Stimulated activated CD8-positive, alpha-beta memory T cell treated with anti-CD3 and anti-CD28 coated beads, Interleukin-4, amount 100 ng/mL, for 1 hour (primary cell): ENCODE results near the gene CYP2D6.
"Not testable (repeated sequence)": the region's sequence is repeated elsewhere in the genome, so short reads cannot be mapped to it uniquely, and the experiment has no call there.

Source experiments
- DNase-seq, 2 donors: peaks; one replicate each; pipeline ENCODE4 v3.0.0-alpha.2; 2020; ENCODE audit warnings: low read depth in 2 of 2, low spot score in 1 of 2

CYP2D6 gene

DNA sequence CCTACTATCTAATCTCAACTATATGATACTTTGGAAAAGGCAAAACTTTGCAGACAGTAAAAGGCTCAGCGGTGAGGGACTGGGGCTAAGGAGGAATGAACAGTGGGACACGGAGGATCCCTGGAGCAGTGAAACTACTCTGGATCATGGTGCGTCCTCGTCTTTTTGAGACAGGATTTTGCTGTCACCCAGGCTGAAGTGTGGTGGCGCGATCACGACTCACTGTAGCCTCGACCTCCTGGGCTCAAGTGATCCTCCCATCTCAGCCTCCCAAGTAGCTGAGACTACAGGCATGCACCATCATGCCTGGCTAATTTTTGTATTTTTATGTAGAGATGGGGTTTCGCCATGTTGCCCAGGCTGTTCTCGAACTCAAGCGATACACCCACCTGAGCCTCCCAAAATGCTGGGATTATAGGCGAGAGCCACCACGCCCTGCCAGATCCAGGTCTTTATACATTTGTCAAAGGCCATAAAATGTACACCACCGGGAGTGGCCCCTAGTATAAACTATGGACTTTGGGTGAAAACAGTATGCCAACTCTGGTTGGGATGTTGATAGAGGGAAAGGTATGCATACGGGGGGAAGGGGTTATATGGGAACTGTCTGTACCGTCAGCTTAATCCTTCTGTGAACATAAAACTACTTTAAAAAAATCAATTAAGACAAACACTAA is 28.0 kb upstream of the CYP2D6 start:
- no peak for DNase-seq

DNA sequence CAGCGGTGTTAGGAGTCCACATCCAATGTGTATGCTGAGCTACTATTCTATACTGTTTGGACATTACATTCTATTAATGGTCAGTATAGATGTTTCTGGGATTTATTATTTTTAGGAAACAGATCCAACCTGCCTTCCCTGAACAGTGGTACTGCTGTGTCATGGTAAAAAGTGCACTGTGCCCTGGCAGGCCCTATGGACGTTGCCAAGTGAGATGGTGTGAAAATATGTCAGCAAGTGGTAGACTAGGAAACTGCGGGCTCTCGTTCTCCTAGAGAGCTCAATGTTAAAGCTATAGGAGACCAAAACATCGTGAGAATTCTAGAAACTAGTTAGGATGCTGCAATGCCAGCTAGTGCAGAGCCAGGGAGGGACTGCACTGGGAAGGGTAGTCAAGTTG is 26.0 kb upstream of the CYP2D6 start:
- no peak for DNase-seq

DNA sequence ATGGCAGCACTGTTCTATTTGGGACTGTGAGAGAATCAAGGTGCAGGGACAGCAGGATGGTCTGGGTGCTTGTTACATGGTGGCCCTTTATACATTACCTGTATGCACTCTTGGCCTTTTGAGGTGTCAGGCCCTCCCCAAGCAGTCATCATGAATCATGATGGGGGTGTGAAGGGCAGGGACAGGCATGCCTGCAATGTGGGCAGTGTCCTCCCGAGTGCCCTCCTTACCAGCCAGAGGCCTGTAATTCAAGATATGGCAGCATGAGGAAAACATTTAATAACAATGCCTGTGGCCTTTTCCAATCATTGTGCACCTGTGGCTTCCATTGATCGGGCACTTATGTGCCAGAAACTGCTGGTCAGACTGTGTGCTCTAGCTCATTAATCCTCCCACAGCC is 25.5 kb upstream of the CYP2D6 start:
- DNase-seq = no peak

DNA sequence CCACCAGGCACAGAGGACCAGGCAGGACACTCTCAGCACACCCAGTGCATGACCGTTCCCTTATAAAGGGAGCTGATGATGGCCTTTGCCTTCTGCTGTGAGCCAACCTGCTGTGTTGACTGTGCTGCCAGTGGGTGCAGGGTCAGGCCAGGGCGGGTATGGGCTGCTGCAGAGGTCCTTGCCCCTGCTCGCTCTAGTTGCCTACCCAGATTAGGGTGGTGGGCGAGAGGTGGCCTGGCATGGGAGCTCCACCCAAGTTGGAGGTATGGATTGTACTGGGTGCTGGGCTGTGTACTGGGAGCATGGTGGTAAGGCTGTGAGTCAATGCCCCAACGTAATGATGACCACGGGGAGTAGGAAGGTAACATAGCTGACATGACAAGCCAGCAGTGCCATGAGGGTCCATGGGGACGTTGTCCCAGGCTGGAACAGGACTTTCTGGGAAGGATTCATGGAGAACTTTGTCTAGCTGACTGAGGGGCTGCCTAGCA is 24.5 kb upstream of the CYP2D6 start:
- no peak for DNase-seq

DNA sequence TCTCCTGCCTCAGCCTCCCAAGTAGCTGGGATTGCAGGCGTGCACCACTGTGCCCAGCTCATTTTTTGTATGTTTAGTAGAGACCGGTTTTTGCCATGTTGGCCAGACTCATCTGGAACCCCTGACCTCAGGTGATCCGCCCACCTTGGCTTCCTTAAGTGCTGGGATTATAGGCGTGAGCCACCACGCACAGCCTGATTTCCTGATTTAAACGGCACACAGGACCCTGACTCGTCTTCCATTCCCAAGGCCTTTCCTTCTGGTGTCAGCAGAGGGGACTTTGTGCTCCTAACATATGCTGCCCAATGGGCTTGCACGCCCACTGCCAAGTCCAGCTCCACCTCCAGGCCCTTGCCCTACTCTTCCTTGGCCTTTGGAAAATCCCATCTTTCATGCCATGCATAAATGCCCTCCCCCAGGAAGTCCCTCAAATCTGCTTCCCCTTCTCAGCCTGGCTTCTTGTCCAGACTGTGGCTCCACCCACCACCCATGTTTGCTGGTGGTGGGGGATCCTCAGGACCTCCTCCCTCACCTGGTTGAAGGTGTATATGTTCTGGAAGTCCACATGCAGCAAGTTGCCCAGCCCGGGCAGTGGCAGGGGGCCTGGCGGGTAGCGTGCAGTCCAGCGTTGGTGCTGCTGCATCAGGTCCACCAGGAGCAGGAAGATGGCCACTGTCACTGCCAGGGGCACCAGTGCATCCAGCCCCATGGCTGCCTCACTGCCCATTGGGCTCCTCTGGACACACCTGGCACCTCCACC is 23.9 kb upstream of the CYP2D6 start:
- no peak for DNase-seq

DNA sequence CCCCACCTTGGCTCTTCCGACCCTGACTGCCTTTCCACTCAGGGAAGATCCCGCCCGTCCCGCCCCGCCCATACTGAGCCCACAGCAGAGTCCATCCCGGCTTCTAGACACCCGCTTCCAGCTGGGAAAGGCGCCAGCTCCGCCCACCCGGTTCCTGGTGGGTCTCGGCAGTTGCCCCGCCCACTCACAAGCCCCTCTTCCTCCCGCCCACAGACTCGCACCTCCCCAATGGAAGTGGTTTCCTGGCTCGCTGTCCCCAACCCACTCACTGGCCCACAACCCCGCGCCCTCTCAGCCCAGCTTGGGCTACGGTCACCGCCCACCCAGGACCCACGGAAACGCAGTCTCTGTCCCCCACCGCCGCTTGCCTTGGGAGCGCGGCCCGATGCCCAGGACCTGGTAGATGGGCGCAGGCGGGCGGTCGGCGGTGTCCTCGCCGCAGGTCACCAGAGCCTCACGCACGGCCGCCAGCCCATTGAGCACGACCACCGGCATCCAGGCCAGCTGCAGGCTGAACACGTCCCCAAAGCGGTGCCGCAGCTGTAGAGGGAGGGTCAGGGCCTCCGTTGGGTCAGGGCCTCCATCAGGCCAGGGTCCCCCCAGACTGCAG is 22.2 kb upstream of the CYP2D6 start:
- DNase-seq = no peak

DNA sequence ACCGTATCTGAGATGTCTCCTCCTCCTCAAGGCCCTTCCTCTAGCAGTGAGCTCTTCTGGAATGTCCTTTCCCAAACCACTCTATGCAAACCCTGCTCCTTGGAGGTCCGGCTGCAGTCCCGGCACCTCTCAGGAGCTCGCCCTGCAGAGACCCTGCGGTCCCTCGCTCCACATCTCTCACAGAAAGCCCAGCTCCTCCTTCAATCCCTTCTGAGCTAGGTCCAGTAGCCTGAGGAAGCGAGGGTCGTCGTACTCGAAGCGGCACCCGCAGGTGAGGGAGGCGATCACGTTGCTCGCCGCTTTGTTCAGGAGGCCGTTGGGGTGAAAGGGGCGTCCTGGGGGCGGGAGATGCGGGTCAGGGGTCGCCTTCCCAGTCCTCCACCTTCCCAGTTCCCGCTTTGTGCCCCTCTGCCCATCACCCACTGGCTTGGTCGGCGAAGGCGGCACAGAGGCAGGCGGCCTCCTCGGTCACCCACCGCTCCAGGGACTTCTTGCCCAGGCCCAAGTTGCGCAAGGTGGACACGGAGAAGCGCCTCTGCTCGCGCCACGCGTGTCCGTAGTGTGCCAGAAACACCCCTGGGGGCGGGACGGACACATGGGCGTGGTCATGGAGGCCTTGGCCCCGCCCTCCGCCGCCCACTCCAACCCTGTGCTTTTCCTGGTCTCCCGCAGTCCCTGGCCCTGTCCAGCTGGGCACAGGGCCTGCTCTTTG is 21.5 kb upstream of the CYP2D6 start:
- DNase-seq = no peak

DNA sequence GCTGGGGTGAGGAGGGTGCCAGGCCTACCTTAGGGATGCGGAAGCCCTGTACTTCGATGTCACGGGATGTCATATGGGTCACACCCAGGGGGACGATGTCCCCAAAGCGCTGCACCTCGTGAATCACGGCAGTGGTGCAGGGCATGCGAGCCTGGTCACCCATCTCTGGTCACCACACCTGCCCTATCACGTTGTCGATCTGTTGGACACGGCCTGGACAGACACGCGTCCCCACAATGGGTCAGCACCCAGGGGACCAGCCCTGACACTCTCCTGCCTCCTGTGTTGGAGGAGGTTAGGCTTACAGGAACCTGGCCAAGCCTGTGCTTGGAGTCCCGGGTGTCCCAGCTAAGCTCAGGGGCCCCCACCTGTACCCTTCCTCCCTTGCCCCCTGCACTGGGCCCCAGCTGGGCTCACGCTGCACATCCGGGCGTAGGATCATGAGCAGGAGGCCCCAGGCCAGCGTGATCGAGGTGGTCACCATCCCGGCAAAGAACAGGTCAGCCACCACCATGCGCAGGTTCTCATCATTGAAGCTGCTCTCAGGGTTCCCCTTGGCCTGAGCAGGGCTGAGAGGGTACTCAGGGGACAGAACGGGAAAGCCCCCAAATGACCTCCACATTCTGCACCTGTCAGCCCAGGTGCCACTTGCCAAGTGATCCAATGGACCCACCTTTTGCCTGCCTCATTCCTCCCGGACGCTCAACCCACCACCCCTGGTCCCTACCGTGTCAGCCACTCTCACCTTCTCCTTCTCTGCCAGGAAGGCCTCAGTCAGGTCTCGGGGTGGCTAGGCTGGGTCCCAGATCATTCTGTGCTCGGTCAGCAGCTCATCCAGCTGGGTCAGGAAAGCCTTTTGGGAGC is 20.3 kb upstream of the CYP2D6 start:
- no peak for DNase-seq

DNA sequence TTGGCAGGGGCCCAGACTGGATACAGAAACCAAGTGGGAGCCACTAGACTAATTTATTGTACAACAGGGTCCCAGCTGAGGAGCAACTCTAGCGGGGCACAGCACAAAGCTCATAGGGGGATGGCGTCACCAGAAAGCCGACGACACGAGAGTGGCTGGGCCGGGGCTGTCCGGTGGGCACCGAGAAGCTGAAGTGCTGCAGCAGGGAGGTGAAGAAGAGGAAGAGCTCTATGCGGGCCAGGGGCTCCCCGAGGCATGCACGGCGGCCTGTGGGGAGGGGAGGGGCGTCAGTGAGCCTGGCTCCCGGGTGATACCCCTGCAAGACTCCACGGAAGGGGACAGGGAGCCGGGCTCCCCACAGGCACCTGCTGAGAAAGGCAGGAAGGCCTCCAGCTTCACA is 19.2 kb upstream of the CYP2D6 start:
- not testable (repeated sequence) for DNase-seq

DNA sequence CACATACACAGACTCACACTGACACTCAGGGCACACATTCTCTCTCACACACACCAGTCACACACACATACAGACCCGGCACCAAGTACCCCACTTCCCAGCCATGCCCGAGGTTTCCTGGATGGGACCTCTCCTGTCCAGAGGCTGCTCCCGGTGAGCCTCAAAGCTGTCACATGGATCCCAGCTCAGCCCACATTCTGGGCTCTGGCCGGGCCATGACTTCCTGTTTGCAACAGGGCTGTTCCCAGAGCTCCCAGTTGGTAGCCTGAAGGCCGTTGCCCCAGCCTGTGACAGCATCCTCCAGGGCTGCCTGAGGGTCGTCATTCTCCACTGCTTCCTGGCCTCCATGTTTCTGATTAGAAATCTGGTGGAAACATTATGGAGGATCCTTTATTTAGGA is 14.6 kb upstream of the CYP2D6 start:
- no peak for DNase-seq

DNA sequence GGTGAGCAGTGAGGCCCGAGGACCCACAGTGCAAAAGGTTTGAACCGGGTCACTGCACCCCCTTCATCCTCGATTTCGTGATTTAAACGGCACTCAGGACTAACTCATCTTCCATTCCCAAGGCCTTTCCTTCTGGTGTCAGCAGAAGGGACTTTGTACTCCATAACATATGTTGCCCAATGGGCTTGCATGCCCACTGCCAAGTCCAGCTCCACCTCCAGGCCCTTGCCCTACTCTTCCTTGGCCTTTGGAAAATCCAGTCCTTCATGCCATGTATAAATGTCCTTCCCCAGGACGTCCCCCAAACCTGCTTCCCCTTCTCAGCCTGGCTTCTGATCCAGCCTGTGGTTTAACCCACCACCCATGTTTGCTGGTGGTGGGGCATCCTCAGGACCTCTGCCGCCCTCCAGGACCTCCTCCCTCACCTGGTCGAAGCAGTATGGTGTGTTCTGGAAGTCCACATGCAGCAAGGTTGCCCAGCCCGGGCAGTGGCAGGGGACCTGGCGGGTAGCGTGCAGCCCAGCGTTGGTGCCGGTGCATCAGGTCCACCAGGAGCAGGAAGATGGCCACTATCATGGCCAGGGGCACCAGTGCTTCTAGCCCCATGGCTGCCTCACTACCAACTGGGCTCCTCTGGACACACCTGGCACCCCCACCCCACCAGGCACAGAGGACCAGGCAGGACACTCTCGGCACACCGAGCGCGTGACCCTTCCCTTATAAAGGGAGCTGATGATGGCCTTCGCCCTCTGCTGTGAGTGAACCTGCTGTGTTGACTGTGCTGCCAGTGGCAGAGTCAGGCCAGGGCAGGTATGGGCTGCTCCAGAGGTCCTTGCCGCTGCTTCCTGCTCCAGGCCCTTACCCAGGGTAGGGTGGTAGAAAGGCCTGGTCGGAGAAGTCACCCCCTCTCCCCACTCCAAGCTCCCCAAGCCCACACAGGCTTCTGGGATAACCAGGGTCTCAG is 13.5 kb upstream of the CYP2D6 start:
- DNase-seq = not testable (repeated sequence)

DNA sequence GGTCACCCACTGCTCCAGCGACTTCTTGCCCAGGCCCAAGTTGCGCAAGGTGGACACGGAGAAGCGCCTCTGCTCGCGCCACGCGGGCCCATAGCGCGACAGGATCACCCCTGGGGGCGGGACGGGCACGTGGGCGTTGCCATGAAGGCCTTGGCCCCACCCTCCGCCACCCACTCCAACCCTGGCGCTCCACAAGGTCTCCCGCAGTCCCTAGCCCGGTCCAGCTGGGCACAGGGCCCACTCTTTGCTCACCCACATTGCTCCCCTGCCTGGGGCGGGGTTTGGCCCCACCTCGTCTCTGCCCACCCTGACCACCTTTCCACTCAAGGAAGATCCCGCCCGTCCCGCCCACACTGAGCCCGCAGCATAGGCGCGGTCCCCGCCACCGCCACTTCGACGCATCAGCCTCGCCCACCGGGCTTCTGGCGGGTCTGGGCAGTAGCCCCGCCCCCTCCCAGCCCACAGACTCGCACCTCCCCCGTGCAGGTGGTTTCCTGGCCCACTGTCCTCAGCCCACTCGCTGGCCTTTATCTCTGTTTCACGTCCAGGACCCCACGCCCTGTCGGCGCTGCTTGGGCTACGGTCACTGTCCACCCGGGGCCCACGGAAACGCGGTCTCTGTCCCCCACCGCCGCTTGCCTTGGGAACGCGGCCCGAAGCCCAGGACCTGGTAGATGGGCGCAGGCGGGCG is 12.3 kb upstream of the CYP2D6 start:
- no peak for DNase-seq

DNA sequence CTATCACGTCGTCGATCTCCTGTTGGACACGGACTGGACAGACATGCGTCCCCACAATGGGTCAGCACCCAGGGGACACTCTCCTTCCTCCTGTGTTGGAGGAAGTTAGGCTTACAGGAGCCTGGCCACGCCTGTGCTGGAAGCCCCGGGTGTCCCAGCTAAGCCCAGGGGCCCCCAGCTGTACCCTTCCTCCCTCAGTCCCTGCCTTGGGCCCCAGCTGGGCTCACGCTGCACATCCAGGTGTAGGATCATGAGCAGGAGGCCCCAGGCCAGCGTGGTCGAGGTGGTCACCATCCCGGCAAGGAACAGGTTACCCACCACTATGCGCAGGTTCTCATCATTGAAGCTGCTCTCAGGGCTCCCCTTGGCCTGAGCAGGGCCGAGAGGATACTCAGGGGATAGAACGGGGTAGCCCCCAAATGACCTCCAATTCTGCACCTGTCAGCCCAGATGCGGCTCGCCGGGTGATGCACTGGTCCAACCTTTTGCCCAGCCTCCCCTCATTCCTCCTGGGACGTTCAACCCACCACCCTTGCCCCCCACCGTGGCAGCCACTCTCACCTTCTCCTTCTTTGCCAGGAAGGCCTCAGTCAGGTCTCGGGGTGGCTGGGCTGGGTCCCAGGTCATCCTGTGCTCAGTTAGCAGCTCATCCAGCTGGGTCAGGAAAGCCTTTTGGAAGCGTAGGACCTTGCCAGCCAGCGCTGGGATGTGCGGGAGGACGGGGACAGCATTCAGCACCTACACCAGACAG is 10.9 kb upstream of the CYP2D6 start:
- DNase-seq = not testable (repeated sequence)

DNA sequence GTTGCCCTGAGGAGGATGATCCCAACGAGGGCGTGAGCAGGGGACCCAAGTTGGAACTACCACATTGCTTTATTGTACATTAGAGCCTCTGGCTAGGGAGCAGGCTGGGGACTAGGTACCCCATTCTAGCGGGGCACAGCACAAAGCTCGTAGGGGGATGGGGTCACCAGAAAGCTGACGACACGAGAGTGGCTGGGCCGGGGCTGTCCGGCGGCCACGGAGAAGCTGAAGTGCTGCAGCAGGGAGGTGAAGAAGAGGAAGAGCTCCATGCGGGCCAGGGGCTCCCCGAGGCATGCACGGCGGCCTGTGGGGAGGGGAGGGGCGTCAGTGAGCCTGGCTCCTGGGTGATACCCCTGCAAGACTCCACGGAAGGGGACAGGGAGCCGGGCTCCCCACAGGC is 9.5 kb upstream of the CYP2D6 start:
- not testable (repeated sequence) for DNase-seq

DNA sequence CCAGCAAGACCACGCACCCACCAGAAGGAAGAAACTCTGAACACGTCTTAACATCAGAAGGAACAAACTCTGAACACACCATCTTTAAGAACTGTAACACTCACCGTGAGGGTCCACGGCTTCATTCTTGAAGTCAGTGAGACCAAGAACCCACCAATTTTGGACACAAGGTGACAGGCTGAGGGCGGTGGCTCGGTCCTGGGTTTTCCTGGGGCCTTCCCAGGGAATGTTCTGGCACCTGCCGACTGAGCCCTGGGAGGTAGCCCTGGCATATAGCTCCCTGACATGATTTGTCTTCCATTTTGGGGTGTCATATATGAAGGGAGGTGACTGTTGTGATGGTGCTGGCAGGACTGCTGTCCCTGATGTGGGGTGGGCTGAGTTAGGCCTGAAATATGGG is 8.9 kb upstream of the CYP2D6 start:
- not testable (repeated sequence) for DNase-seq

DNA sequence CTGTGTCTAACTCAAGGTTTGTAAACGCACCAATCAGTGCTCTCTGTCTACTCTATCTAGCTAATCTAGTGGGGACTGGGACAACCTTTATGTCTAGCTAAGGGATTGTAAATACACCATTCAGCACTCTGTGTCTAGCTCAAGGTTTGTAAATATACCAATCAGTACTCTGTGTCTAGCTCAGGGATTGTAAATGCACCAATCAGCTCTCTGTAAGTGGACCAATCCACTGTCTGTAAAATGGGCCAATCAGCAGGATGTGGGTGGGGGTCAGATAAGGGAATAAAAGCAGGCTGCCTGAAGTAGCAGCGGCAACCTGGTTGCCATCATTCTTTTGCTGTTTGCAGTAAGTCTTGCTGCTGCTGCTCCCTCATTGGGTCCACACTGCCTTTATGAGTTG is 8.4 kb upstream of the CYP2D6 start:
- DNase-seq = no peak

DNA sequence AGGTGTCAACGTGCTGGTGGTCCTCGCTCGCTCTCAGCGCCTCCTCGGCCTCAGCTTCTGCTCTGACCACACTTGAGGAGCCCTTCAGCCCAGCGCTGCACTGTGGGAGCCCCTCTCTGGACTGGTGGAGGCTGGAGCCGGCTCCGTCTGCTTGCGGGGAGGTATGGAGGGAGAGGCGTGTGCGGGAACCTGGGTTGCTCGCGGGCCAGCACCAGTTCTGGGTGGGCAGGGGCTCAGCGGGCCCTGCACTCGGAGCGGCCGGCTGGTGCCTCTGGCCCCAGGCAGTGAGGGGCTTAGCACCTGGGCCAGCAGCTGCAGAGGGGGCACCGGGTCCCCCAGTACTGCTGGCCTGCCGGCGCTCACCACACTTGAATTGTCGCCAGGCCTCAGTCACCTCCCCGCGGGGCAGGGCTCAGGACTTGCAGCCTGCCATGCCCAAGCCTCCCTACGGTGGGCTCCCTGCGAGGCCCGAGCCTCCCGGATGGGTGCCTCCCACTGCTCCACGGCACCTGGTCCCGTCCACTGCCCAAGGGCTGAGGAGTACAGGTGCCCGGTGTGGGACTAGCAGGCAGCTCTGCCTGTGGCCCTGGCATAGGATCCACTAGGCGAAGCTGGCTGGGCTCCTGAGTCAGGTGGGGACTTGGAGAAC is 7.6 kb upstream of the CYP2D6 start:
- DNase-seq = no peak

DNA sequence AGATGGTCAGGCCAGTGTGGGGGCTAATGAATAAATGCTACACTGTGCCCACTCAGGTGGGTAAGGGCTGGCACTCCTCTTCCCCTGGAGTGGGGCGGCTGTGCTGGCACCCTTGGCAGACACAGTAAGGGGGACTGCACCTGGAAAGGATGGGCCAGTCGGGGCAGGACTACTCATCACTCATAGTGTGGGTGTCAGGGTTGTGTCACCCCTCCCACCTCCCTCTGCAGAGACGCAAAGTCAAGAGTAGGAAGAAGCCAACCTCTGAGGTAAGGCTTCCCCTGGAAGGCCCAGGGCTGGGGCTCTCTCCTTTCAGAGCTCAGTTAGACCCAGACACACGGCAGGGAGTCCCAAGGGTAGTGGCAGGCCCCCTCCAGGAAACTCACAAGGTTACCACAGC is 5.1 kb upstream of the CYP2D6 start:
- not testable (repeated sequence) for DNase-seq
